SK-N-SH (cell line): ENCODE measurements around the gene SLC1A3. TPM values are rescaled to one million over a fixed set of nuclear protein-coding genes. Genes with fewer than 3 reads are reported as not detected.
"Not testable (repeated sequence)": the region's sequence is repeated elsewhere in the genome, so short reads cannot be mapped to it uniquely, and the experiment has no call there.

ENCODE experiments used
- CTCF ChIA-PET: fragments of 300-600, 350-600 bp; formaldehyde crosslinking; extraction: SDS; loops from one replicate; lab custom pipeline; 2021; lab: Yijun Ruan, JAX
- POLR2A ChIA-PET: fragments of 350-600 bp; sonication (Branson Sonifier 250); formaldehyde crosslinking; extraction: SDS; loops from one replicate; lab custom pipeline; 2020; ENCODE audit warnings: antibody characterized with exemption, inconsistent platforms; lab: Yijun Ruan, JAX
- DNase-seq: peaks from one replicate; pipeline ENCODE4 v3.0.0; 2012
- H2AFZ ChIP-seq: fragments of 200-600 bp; sonication (generic); 2 replicates; pipeline ENCODE4 v1.8.1; 2016; ENCODE audit warnings: antibody characterized with exemption, mild to moderate bottlenecking, low read depth
- H3F3A ChIP-seq: fragments of 200-600 bp; sonication (generic); replicated peaks from 2 replicates; pipeline ENCODE3; 2016; ENCODE audit warnings: antibody characterized with exemption, mild to moderate bottlenecking; ENCODE audit not compliant: insufficient read depth
- H3K27ac ChIP-seq, 2 experiments: fragments of 200-500 bp in 1 of 2; fragments of 200-600 bp in 1 of 2; sonication (Bioruptor generic) in 1 of 2; sonication (generic), shearing (Covaris generic) in 1 of 2; 2 replicates each; pipeline versions ENCODE4 v1.5.1 to v1.6.1; 2014 to 2016; ENCODE audit warnings: low read depth in 2 of 2, inconsistent platforms in 1 of 2, low read length in 1 of 2, mild to moderate bottlenecking in 1 of 2, mixed read lengths in 1 of 2
- H3K27me3 ChIP-seq: fragments of 200-600 bp; sonication (generic), shearing (Covaris generic); 2 replicates; pipeline ENCODE4 v1.6.1; 2016; ENCODE audit warnings: mixed run types; ENCODE audit not compliant: insufficient read depth
- H3K36me3 ChIP-seq, 2 experiments: fragments of 200-500 bp in 1 of 2; fragments of 200-600 bp in 1 of 2; sonication (Bioruptor generic) in 1 of 2; sonication (generic) in 1 of 2; replicated peaks in 1 of 2; 2 replicates each; pipeline versions ENCODE3 to v1.5.1; 2014 to 2016; ENCODE audit warnings: low read length in 1 of 2, mild to moderate bottlenecking in 1 of 2; ENCODE audit not compliant: insufficient read depth in 2 of 2, control insufficient read depth in 1 of 2
- H3K4me1 ChIP-seq, 2 experiments: fragments of 200-500 bp in 1 of 2; fragments of 200-600 bp in 1 of 2; sonication (Bioruptor generic) in 1 of 2; sonication (generic), shearing (Covaris generic) in 1 of 2; 2 replicates each; pipeline versions ENCODE4 v1.5.1 to v1.6.1; 2014 to 2016; ENCODE audit warnings: low read depth in 1 of 2, low read length in 1 of 2, mixed run types in 1 of 2; ENCODE audit not compliant: insufficient read depth in 2 of 2, control insufficient read depth in 1 of 2
- H3K4me2 ChIP-seq: fragments of 200-600 bp; sonication (generic), shearing (Covaris generic); 2 replicates; pipeline ENCODE4 v1.6.1; 2017; ENCODE audit warnings: mixed run types
- H3K4me3 ChIP-seq, 2 experiments: fragments of 200-500 bp in 1 of 2; fragments of 200-600 bp in 1 of 2; sonication (Bioruptor generic) in 1 of 2; sonication (generic), shearing (Covaris generic) in 1 of 2; 2 replicates each; pipeline versions ENCODE4 v1.5.1 to v1.8.1; 2014 to 2016; ENCODE audit warnings: low read depth in 2 of 2, inconsistent platforms in 1 of 2, low read length in 1 of 2, mild to moderate bottlenecking in 1 of 2, mixed read lengths in 1 of 2, moderate library complexity in 1 of 2
- H3K79me2 ChIP-seq: fragments of 200-600 bp; sonication (generic); 2 replicates; pipeline ENCODE4 v1.8.1; 2017; ENCODE audit warnings: mild to moderate bottlenecking; ENCODE audit not compliant: insufficient read depth
- H3K9ac ChIP-seq: fragments of 200-600 bp; sonication (generic); 2 replicates; pipeline ENCODE4 v1.6.1; 2017; ENCODE audit warnings: mixed run types
- H3K9me2 ChIP-seq: fragments of 200-600 bp; sonication (generic); 2 replicates; pipeline ENCODE4 v1.6.1; 2017; ENCODE audit warnings: mixed run types
- H3K9me3 ChIP-seq: fragments of 200-600 bp; sonication (generic); 2 replicates; pipeline ENCODE4 v1.6.1; 2017; ENCODE audit warnings: mixed run types, mild to moderate bottlenecking, moderate library complexity
- H4K20me1 ChIP-seq: fragments of 200-600 bp; sonication (generic); 2 replicates; pipeline ENCODE4 v1.6.1; 2017; ENCODE audit warnings: mild to moderate bottlenecking, mixed run types; ENCODE audit not compliant: insufficient read depth
- ELF1 ChIP-seq: IDR thresholded peaks from 2 replicates; pipeline ENCODE4 v1.4.0; 2012
- EZH2phosphoT487 ChIP-seq: fragments of 200-600 bp; sonication (generic); IDR thresholded peaks from 2 replicates; pipeline ENCODE4 v1.6.1; 2017; ENCODE audit warnings: low read depth, mixed run types, mild to moderate bottlenecking, antibody characterized with exemption, moderate library complexity, borderline replicate concordance
- FOSL2 ChIP-seq: IDR thresholded peaks from 2 replicates; pipeline ENCODE4 v1.4.0; 2012; ENCODE audit warnings: low read depth, mild to moderate bottlenecking, moderate library complexity, borderline replicate concordance
- FOXJ3 ChIP-seq: sonication (generic); formaldehyde crosslinking; IDR thresholded peaks from 2 replicates; pipeline ENCODE4 v1.5.1; 2020; ENCODE audit warnings: mild to moderate bottlenecking, missing genetic modification reagents
- JUND ChIP-seq: IDR thresholded peaks from 2 replicates; pipeline ENCODE4 v1.4.0; 2012
- MEF2A ChIP-seq: IDR thresholded peaks from 2 replicates; pipeline ENCODE4 v1.4.0; 2012; ENCODE audit warnings: low read depth, borderline replicate concordance
- NFIC ChIP-seq: IDR thresholded peaks from 2 replicates; pipeline ENCODE4 v1.4.0; 2012; ENCODE audit warnings: borderline replicate concordance
- POLR2AphosphoS5 ChIP-seq: IDR thresholded peaks from 2 replicates; pipeline ENCODE4 v1.6.1; 2012; ENCODE audit warnings: low read depth, low read length
- RCOR1 ChIP-seq: fragments of 150-350 bp; IDR thresholded peaks from 2 replicates; pipeline ENCODE4 v1.6.1; 2017; ENCODE audit warnings: antibody characterized with exemption, low read length
- RFX5 ChIP-seq: IDR thresholded peaks from 2 replicates; pipeline ENCODE4 v1.6.1; 2012; ENCODE audit warnings: mild to moderate bottlenecking, improper control_type of control experiment, low read length
- RXRA ChIP-seq: IDR thresholded peaks from 2 replicates; pipeline ENCODE4 v1.4.0; 2012; ENCODE audit warnings: low read depth, mild to moderate bottlenecking, borderline replicate concordance
- TAF1 ChIP-seq: IDR thresholded peaks from 2 replicates; pipeline ENCODE4 v1.6.1; 2012; ENCODE audit warnings: low read depth, mild to moderate bottlenecking, low read length, moderate library complexity, borderline replicate concordance
- TEAD4 ChIP-seq: IDR thresholded peaks from 2 replicates; pipeline ENCODE4 v1.4.0; 2012; ENCODE audit warnings: mild to moderate bottlenecking, borderline replicate concordance; ENCODE audit not compliant: insufficient read depth
- WGBS: methylation state at CpG from one replicate; pipeline ENCODE4 v1.1.6; 2017; ENCODE audit warnings: low lambda C conversion rate; 5-methylcytosine and 5-hydroxymethylcytosine counted together
- polyA plus RNA-seq, 3 experiments: library from polyadenylated mRNA; depleted of rRNA; stranded (reverse); fragments of >200 nt; gene quantifications; 2 replicates each; pipeline ENCODE4 v1.2.3, GENCODE V29; 2012
- TF ChIP-seq, protein P1 (sequence below): fragments of 150-350 bp; IDR thresholded peaks from 2 replicates; pipeline ENCODE4 v1.6.1; 2016; ENCODE audit warnings: mild to moderate bottlenecking, low read depth, low read length
- TF ChIP-seq, protein P2 (sequence below): IDR thresholded peaks from 2 replicates; pipeline ENCODE4 v1.4.0; 2012; ENCODE audit warnings: low read depth
- TF ChIP-seq, protein P3 (sequence below): fragments of 150-350 bp; IDR thresholded peaks from 2 replicates; pipeline ENCODE4 v1.6.1; 2017; ENCODE audit warnings: antibody characterized with exemption, low read length, low read depth, borderline replicate concordance
- TF ChIP-seq, protein P4 (sequence below): IDR thresholded peaks from 2 replicates; pipeline ENCODE4 v1.4.0; 2012; ENCODE audit warnings: low read depth, borderline replicate concordance
- TF ChIP-seq, protein P5 (sequence below): fragments of 200-600 bp; sonication (generic); IDR thresholded peaks from 2 replicates; pipeline ENCODE4 v1.6.1; 2017; ENCODE audit warnings: antibody characterized with exemption, mild to moderate bottlenecking, moderate library complexity
- TF ChIP-seq, protein P6 (sequence below): IDR thresholded peaks from 2 replicates; pipeline ENCODE4; 2012

Gene SLC1A3
- polyA plus RNA-seq, 1 of the 3 experiments (the other 2 are of a cell fraction), result not detected

DNA sequence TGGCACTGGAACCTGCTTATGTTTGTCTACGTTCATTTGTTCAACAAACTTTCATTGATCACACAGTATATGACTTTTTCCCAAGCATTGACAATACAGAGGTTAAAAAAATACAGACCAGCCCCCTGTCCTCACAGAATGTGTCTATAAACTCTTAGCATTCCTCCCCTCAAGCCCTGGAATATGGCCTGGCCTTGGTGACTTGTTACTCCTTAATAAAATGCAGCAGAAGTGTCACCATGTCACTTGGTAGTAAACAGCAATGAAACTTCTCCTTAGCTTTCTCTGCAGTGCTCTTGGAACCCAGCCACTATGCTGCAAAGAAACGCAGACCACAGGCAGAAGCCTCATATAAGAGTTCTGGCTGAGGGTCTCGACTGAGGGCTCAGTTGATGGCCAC is 19.1 kb upstream of the SLC1A3 start:
- no peaks in the 10 kb centered on the region for H3K36me3 ChIP-seq
- no peak overlapping the region for H3K27ac ChIP-seq
- POLR2A ChIA-PET, result no interaction called here
- TF ChIP-seq JUND (no peak), MEF2A (no peak), FOXJ3 (no peak), RXRA (no peak), POLR2AphosphoS5 (no peak), RCOR1 (no peak), ELF1 (no peak), TEAD4 (no peak), TAF1 (no peak), EZH2phosphoT487 (no peak), FOSL2 (no peak), NFIC (no peak), RFX5 (no peak)
- TF ChIP-seq, protein P1, sequence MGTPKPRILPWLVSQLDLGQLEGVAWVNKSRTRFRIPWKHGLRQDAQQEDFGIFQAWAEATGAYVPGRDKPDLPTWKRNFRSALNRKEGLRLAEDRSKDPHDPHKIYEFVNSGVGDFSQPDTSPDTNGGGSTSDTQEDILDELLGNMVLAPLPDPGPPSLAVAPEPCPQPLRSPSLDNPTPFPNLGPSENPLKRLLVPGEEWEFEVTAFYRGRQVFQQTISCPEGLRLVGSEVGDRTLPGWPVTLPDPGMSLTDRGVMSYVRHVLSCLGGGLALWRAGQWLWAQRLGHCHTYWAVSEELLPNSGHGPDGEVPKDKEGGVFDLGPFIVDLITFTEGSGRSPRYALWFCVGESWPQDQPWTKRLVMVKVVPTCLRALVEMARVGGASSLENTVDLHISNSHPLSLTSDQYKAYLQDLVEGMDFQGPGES, result no peak
- TF ChIP-seq, protein P2, sequence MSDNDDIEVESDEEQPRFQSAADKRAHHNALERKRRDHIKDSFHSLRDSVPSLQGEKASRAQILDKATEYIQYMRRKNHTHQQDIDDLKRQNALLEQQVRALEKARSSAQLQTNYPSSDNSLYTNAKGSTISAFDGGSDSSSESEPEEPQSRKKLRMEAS, result no peak
- TF ChIP-seq, protein P3, sequence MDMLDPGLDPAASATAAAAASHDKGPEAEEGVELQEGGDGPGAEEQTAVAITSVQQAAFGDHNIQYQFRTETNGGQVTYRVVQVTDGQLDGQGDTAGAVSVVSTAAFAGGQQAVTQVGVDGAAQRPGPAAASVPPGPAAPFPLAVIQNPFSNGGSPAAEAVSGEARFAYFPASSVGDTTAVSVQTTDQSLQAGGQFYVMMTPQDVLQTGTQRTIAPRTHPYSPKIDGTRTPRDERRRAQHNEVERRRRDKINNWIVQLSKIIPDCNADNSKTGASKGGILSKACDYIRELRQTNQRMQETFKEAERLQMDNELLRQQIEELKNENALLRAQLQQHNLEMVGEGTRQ, result no peak
- TF ChIP-seq, protein P4, sequence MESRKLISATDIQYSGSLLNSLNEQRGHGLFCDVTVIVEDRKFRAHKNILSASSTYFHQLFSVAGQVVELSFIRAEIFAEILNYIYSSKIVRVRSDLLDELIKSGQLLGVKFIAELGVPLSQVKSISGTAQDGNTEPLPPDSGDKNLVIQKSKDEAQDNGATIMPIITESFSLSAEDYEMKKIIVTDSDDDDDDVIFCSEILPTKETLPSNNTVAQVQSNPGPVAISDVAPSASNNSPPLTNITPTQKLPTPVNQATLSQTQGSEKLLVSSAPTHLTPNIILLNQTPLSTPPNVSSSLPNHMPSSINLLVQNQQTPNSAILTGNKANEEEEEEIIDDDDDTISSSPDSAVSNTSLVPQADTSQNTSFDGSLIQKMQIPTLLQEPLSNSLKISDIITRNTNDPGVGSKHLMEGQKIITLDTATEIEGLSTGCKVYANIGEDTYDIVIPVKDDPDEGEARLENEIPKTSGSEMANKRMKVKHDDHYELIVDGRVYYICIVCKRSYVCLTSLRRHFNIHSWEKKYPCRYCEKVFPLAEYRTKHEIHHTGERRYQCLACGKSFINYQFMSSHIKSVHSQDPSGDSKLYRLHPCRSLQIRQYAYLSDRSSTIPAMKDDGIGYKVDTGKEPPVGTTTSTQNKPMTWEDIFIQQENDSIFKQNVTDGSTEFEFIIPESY, result no peak
- TF ChIP-seq, protein P5, sequence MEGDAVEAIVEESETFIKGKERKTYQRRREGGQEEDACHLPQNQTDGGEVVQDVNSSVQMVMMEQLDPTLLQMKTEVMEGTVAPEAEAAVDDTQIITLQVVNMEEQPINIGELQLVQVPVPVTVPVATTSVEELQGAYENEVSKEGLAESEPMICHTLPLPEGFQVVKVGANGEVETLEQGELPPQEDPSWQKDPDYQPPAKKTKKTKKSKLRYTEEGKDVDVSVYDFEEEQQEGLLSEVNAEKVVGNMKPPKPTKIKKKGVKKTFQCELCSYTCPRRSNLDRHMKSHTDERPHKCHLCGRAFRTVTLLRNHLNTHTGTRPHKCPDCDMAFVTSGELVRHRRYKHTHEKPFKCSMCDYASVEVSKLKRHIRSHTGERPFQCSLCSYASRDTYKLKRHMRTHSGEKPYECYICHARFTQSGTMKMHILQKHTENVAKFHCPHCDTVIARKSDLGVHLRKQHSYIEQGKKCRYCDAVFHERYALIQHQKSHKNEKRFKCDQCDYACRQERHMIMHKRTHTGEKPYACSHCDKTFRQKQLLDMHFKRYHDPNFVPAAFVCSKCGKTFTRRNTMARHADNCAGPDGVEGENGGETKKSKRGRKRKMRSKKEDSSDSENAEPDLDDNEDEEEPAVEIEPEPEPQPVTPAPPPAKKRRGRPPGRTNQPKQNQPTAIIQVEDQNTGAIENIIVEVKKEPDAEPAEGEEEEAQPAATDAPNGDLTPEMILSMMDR, result no peak
- TF ChIP-seq, protein P6, sequence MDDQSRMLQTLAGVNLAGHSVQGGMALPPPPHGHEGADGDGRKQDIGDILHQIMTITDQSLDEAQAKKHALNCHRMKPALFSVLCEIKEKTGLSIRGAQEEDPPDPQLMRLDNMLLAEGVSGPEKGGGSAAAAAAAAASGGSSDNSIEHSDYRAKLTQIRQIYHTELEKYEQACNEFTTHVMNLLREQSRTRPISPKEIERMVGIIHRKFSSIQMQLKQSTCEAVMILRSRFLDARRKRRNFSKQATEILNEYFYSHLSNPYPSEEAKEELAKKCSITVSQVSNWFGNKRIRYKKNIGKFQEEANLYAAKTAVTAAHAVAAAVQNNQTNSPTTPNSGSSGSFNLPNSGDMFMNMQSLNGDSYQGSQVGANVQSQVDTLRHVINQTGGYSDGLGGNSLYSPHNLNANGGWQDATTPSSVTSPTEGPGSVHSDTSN, result no peak
- TF ChIP-seq, all 33 proteins: peak for 0
- CTCF ChIA-PET, result no interaction called here
- WGBS, result 2% methylated on average over 3 of the region's 3 CpGs
- Histone ChIP-seq H3K27me3 (peaks cover 18% of the 10 kb centered on the region; the same call in 1 of the 2 replicates), H3K79me2 (no peaks in the 10 kb centered on the region), H3K4me1 (no peaks in the 10 kb centered on the region), H3K9me2 (no peaks in the 10 kb centered on the region), H3K4me2 (no peak overlapping the region), H3K4me3 (no peak overlapping the region), H3F3A (no peaks in the 10 kb centered on the region), H3K9me3 (no peaks in the 10 kb centered on the region), H2AFZ (no peak overlapping the region), H4K20me1 (no peaks in the 10 kb centered on the region), H3K9ac (no peak overlapping the region)
- DNase-seq, result no peak

DNA sequence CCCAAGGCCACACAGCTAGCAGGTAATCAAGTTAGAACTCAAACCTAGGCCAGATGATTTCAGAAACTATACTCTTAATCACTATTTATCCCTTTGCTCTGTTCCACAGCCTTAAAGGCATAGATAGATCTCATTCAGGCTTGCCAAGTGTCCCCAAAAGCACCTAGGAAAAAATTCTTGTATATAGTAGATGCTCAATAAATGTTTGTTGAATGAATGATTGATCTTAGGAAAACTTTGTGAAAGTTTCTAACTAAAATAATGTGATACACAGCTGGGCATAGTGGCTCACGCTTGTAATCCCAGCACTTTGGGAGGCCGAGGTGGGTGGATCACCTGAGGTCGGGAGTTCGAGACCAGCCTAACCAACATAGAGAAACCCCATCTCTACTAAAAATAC is 16.7 kb upstream of the SLC1A3 start:
- H3K4me3 ChIP-seq, DNase-seq, H3K4me2 ChIP-seq, H3K36me3 ChIP-seq, H3K79me2 ChIP-seq, H2AFZ ChIP-seq, H3K9me3 ChIP-seq, CTCF ChIA-PET, H3K9ac ChIP-seq, H3K9me2 ChIP-seq, H3K4me1 ChIP-seq, H4K20me1 ChIP-seq, H3F3A ChIP-seq, H3K27ac ChIP-seq: not testable (repeated sequence)
- peaks cover 11% of the 10 kb centered on the region; the same call in 1 of the 2 replicates for H3K27me3 ChIP-seq
- 4% methylated on average over 4 of the region's 4 CpGs for WGBS
- POLR2A ChIA-PET, result interaction anchor here (0.6 kb wide), 1 partner anchor 1628 kb away, joined by 3 read pairs; no protein-coding TSS in a partner anchor
